ENCODE results near the gene CT47C1.

The CT47C1 gene

DNA sequence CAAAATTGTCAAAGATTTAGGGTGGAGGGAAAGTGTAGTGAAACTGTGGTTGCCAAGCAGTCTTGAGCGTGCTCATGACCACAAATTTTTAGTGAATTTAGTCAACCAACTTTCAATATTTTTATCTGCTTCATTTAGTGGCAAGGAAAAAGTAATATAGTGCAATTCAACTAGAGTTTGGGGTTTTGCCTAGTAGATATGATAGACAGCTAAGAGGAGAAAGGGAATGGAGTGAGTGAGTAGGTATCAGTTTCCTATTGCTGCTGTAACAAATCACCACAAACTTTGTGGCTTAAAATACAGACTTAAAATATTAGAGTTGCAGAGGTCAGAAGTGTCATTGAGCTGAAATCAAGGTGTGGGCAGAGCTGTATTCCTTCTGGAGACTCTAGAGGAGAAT, 3.7 kb upstream of the CT47C1 start:
- Histone ChIP-seq H3K27ac (no peak overlapping the region), H3K4me3 (ENCODE audit: low read depth in 1 of 2, low read length in 1 of 2) (no peak overlapping the region), H3K27me3 (no peaks in the 10 kb centered on the region), H3K9me3 (no peaks in the 10 kb centered on the region), H3K4me1 (ENCODE audit: control insufficient read depth in 1 of 2, insufficient read depth in 1 of 2, low read depth in 1 of 2, low read length in 1 of 2) (no peaks in the 10 kb centered on the region), H3K36me3 (no peaks in the 10 kb centered on the region)
- TF ChIP-seq, protein P1, sequence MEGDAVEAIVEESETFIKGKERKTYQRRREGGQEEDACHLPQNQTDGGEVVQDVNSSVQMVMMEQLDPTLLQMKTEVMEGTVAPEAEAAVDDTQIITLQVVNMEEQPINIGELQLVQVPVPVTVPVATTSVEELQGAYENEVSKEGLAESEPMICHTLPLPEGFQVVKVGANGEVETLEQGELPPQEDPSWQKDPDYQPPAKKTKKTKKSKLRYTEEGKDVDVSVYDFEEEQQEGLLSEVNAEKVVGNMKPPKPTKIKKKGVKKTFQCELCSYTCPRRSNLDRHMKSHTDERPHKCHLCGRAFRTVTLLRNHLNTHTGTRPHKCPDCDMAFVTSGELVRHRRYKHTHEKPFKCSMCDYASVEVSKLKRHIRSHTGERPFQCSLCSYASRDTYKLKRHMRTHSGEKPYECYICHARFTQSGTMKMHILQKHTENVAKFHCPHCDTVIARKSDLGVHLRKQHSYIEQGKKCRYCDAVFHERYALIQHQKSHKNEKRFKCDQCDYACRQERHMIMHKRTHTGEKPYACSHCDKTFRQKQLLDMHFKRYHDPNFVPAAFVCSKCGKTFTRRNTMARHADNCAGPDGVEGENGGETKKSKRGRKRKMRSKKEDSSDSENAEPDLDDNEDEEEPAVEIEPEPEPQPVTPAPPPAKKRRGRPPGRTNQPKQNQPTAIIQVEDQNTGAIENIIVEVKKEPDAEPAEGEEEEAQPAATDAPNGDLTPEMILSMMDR (IDR thresholded peaks at IDR 0.05) = no peak

DNA sequence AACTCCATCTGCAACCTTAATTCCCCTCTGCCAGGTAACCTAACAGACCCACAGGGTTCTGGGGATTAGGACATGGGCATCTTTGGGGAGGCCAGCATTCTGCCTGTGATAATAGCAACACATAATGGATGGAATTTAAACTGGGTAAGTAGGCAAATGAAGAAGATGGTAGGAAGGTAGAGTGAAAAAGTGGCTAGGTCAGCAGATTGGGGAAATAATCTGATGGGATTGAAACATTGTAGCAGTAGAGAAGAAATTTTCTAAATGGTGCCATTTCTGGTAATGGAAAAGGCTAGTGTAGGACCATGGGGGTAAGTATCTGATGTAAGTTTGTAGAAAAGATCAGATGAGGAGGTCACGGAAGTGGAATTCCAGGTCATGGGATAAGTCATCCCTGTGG, 3.0 kb upstream of the CT47C1 start:
- TF ChIP-seq, protein P1 (IDR thresholded peaks at IDR 0.05) = no peak
- no peak overlapping the region for H3K27ac ChIP-seq
- H3K4me1 ChIP-seq (ENCODE audit: control insufficient read depth in 1 of 2, insufficient read depth in 1 of 2, low read depth in 1 of 2, low read length in 1 of 2) = no peaks in the 10 kb centered on the region
- no peaks in the 10 kb centered on the region for H3K36me3 ChIP-seq
- no peak overlapping the region for H3K4me3 ChIP-seq (ENCODE audit: low read depth in 1 of 2, low read length in 1 of 2)
- H3K9me3 ChIP-seq = no peaks in the 10 kb centered on the region
- H3K27me3 ChIP-seq = no peaks in the 10 kb centered on the region

DNA sequence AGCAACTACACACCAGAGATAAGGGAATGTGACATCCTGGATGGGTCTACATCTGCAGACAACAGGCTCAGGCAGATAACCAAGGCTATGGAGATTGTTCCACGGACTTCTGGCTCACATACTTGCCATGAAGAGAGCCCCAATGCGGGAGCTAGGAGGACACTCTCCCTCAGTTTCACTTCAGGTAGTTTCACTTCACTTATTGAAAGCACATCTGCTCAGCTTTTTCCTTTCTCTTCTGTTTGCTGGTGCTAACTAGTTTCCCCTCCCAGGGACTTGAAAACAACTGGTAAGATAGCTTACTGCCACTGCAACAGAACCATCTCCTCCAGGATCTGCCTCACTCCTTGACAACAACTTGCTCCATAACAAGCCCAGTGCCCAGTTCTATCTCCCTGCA, 1.4 kb upstream of the CT47C1 start:
- H3K9me3 ChIP-seq = no peaks in the 10 kb centered on the region
- H3K27ac ChIP-seq = no peak overlapping the region
- H3K4me1 ChIP-seq (ENCODE audit: control insufficient read depth in 1 of 2, insufficient read depth in 1 of 2, low read depth in 1 of 2, low read length in 1 of 2) = no peaks in the 10 kb centered on the region
- no peaks in the 10 kb centered on the region for H3K36me3 ChIP-seq
- H3K27me3 ChIP-seq = no peaks in the 10 kb centered on the region
- TF ChIP-seq, protein P1 (IDR thresholded peaks at IDR 0.05) = no peak
- no peak overlapping the region for H3K4me3 ChIP-seq (ENCODE audit: low read depth in 1 of 2, low read length in 1 of 2)

DNA sequence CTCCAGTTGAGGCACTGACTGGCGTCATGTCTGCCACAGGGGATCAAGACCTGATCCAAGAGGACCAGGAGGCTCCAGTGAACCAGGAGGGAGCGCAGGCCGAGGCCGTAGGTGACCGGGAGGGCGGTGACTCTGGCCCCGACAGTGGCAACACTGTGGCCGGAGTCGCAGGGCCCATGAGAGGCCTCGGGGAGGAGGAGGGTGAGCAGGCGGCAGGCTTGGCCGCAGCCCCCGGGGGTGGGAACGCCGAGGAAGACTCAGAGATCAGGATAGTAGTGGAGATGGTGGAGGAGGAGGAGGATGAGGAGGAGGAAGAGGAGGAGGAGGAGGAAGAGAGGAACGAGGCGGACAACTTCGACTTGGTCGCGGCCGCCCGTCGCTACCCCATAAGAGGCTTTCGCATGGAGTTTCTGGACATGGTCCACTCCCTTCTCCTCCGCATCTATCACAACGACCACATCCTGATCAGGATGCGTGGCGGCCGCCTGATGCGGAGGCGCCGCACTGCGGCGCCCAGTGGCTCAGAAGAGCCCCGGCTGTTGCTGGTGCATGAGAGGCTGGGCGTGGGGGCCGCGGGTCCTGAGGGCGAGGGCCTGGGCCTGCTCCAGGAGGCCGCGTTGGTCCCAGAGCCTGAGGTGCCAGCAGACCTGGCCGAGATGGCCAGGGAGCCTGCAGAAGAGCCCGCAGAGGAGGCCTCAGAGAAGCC, 560 bp downstream of the CT47C1 start:
- TF ChIP-seq, protein P1 (IDR thresholded peaks at IDR 0.05) = no peak
- Histone ChIP-seq H3K36me3 (no peaks in the 10 kb centered on the region), H3K27me3 (no peaks in the 10 kb centered on the region), H3K4me3 (ENCODE audit: low read depth in 1 of 2, low read length in 1 of 2) (no peak overlapping the region), H3K27ac (no peak overlapping the region), H3K4me1 (ENCODE audit: control insufficient read depth in 1 of 2, insufficient read depth in 1 of 2, low read depth in 1 of 2, low read length in 1 of 2) (no peaks in the 10 kb centered on the region), H3K9me3 (no peaks in the 10 kb centered on the region)

DNA sequence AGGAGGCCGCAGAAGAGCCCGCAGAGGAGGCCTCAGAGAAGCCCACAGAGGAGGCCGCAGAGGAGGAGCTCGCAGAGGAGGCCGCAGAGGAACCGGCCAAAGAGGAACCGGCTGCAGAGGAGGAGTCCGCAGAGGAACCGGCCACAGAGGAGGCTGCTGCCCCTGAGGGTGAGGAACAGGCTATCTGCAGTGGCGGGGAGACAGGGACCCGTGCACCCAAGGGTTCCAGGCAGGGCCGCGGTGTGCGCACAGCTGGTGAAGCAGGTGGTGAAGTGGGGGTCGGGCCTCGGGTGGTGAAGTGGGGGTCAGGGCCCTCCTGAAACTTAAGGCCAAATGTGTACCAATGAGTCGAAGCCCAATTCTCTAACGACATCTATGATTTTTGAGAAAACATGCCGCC, 1.1 kb downstream of the CT47C1 start:
- TF ChIP-seq, protein P1 (IDR thresholded peaks at IDR 0.05) = no peak
- no peaks in the 10 kb centered on the region for H3K9me3 ChIP-seq
- no peaks in the 10 kb centered on the region for H3K36me3 ChIP-seq
- no peak overlapping the region for H3K4me3 ChIP-seq (ENCODE audit: low read depth in 1 of 2, low read length in 1 of 2)
- H3K27me3 ChIP-seq = no peaks in the 10 kb centered on the region
- H3K4me1 ChIP-seq (ENCODE audit: control insufficient read depth in 1 of 2, insufficient read depth in 1 of 2, low read depth in 1 of 2, low read length in 1 of 2) = no peaks in the 10 kb centered on the region
- no peak overlapping the region for H3K27ac ChIP-seq
